NCI-H524 (cell line): ENCODE measurements around the gene ENTPD5.
A peak's percentile ranks its signal among the peaks of the same experiment; 100 is the strongest.
"Not testable (repeated sequence)": the region's sequence is repeated elsewhere in the genome, so short reads cannot be mapped to it uniquely, and the experiment has no call there.

ENCODE experiments used
- DNase-seq, 2 experiments: peaks; one replicate each; lab custom pipeline; 2025; lab: John Stamatoyannopoulos, UW

The ENTPD5 gene

GRCh38 chr14:73944432-73945158 is 74.5 kb downstream of the ENTPD5 start:
- no peak for DNase-seq

DNA sequence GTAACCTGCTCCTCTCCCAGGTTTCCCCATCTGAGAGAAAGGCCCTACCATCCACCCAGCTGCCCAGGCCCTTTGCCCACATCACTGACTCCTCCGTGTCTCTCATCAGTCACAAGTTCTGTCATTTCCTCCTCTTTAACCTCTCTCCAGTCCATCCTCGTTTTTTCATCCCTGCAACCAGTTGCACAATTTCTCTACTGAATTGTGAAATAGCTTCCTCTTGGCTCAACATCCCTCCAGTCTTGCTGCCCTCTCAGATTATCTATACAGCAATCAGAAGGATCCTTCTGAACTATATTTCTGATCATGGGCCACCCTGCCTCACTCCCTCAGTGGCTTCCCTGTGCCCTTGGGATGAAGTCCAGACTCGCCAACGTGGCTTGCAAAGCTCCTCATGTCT is 76.0 kb downstream of the ENTPD5 start:
- no peak for DNase-seq

- no peak for DNase-seq
Observed at GRCh38 chr14:73942180-73942579, 76.9 kb downstream of the ENTPD5 start.

GRCh38 chr14:73937012-73937411 is 82.1 kb downstream of the ENTPD5 start:
- DNase-seq, result no peak

GRCh38 chr14:73936548-73936947 is 82.5 kb downstream of the ENTPD5 start:
- DNase-seq, result no peak

DNA sequence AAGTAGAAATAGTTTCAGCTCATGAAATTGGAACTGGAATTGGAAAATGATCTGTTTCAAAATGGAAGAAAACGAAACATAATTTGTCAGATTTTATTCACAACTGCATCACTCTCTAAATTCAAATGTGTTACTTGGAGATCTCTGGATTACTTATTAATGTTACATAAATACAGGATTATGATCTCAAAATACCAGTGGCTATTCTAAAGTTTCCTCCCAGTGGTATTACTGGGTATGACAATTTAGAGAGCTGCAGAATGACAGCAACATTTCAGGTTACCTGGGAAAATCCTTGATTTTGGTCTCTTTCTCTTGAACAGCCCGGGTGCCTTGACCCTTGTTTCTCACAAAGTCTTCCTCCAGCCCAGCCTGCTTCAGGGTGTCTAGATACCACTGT is 83.4 kb downstream of the ENTPD5 start:
- DNase-seq, result peak in 1 of 2 experiments; percentile 52

GRCh38 chr14:73924337-73924736 is 94.8 kb downstream of the ENTPD5 start:
- DNase-seq, result no peak

DNA sequence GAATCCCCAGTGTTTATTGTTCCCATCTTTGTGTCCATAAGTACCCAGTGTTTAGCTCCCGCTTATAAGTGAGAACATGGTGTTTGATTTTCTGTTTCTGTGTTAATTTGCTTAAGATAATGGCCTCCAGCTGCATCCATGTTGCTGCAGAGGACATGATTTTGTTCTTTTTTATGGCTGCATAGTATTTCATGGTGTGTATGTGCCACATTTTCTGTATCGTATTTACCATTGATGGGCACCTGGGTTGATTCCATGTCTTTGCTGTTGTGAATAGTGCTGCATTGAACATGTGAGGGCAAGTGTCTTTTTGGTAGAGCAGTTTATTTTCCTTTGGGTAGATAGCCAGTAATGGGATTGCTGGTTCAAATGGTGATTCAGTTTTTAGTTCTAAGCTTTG is 99.6 kb downstream of the ENTPD5 start:
- DNase-seq, result not testable (repeated sequence)

GRCh38 chr14:73916324-73916723 is 102.8 kb downstream of the ENTPD5 start:
- no peak for DNase-seq

DNA sequence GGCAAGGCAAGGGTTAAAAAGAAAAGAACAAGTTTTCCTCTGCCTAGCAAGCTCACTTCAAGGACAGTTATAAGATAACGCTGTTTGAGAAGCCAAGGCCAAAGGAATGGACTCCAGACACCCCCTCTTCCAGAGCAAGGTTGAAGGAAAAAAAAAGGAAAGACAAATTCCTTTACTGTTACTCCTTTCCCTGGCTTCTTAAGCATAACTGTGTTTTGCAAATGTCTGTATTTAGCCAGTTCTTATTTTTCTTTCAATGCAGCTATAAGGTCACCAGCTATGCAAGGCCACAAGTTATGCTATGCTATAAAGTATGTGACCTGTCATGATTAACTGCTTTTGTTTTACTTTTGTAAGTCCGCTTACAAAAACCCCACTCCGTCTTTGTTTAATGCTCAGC is 105.8 kb downstream of the ENTPD5 start:
- DNase-seq, result no peak

DNA sequence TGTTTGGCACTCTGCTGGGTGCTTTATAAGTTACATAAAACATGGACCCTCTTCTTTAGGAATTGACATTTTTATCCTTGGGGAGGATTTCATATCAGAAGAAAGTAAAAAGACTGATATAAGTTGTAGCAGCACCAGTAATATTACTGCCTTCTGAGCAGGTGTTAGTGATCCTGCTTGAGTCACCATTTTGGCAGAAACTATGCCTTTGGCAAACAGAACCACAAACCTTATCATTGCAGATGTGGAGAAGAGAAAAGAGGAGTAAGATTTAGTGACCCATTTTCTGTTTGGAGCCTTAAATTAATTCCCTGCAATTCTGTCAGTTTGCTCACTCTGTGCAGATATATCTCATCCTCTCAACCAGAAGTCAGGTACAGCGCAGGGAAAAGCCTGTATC is 109.4 kb downstream of the ENTPD5 start:
- no peak for DNase-seq
